ENCODE measurements around the gene GGTA1. TPM values are rescaled to one million over a fixed set of nuclear protein-coding genes. Genes with fewer than 3 reads are reported as not detected.

GGTA1 gene
- total RNA-seq, 1 donor from 2014 or later = not detected

- TF ChIP-seq, protein P1, sequence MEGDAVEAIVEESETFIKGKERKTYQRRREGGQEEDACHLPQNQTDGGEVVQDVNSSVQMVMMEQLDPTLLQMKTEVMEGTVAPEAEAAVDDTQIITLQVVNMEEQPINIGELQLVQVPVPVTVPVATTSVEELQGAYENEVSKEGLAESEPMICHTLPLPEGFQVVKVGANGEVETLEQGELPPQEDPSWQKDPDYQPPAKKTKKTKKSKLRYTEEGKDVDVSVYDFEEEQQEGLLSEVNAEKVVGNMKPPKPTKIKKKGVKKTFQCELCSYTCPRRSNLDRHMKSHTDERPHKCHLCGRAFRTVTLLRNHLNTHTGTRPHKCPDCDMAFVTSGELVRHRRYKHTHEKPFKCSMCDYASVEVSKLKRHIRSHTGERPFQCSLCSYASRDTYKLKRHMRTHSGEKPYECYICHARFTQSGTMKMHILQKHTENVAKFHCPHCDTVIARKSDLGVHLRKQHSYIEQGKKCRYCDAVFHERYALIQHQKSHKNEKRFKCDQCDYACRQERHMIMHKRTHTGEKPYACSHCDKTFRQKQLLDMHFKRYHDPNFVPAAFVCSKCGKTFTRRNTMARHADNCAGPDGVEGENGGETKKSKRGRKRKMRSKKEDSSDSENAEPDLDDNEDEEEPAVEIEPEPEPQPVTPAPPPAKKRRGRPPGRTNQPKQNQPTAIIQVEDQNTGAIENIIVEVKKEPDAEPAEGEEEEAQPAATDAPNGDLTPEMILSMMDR (conservative IDR thresholded peaks at IDR 0.05; ENCODE audit: low read depth, low read length) = no peak
- no peak overlapping the region for H3K4me3 ChIP-seq (ENCODE audit: low read depth, low read length)
- no peak for DNase-seq (ENCODE audit: low read depth)
Observed at GRCh38 chr9:121489344-121489743, 10.3 kb downstream of the GGTA1 start.

- H3K4me3 ChIP-seq (ENCODE audit: low read depth, low read length) = no peak overlapping the region
- DNase-seq (ENCODE audit: low read depth) = no peak
- TF ChIP-seq, protein P1 (conservative IDR thresholded peaks at IDR 0.05; ENCODE audit: low read depth, low read length) = no peak
Observed at GRCh38 chr9:121486043-121486442, 13.6 kb downstream of the GGTA1 start.

GRCh38 chr9:121485623-121486022, 14.0 kb downstream of the GGTA1 start:
- DNase-seq (ENCODE audit: low read depth) = no peak
- H3K4me3 ChIP-seq (ENCODE audit: low read depth, low read length) = no peak overlapping the region
- TF ChIP-seq, protein P1 (conservative IDR thresholded peaks at IDR 0.05; ENCODE audit: low read depth, low read length) = no peak

GRCh38 chr9:121484651-121485446, 14.8 kb downstream of the GGTA1 start:
- no peak for DNase-seq (ENCODE audit: low read depth)
- TF ChIP-seq, protein P1 (conservative IDR thresholded peaks at IDR 0.05; ENCODE audit: low read depth, low read length) = no peak

DNA sequence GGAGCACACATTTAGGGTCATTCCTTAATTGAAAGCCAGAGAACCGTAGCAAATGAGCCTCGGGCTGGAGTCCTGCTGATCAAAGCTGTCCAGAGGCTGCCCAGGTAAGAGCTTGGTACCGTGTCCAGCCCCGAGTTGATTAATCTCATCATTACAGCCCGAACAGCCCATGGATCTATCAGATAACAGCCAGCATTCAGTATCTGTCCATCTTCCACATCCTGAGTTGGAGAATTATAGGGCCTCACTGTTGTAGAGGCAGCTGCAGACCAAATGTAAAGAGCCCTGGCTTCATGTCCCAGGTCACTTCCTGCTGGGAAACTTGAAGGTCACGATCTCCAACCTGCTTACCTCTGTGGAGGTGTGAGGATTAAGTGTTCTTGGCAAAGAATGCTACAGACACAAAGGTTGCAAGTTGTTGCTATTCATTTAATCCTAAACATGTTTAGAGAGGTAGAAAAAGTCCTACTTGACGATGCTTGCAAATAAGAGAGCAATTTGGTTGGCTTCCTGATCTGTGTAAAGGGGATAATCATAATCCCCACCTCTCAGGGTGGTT, 16.1 kb downstream of the GGTA1 start:
- DNase-seq (ENCODE audit: low read depth) = no peak
- TF ChIP-seq, protein P1 (conservative IDR thresholded peaks at IDR 0.05; ENCODE audit: low read depth, low read length) = no peak
- H3K4me3 ChIP-seq (ENCODE audit: low read depth, low read length) = no peak overlapping the region

More at GRCh38 chr9:121484651-121485446, 14.8 kb downstream of the GGTA1 start:
- no peak overlapping the region for H3K4me3 ChIP-seq (ENCODE audit: low read depth, low read length)

DNA sequence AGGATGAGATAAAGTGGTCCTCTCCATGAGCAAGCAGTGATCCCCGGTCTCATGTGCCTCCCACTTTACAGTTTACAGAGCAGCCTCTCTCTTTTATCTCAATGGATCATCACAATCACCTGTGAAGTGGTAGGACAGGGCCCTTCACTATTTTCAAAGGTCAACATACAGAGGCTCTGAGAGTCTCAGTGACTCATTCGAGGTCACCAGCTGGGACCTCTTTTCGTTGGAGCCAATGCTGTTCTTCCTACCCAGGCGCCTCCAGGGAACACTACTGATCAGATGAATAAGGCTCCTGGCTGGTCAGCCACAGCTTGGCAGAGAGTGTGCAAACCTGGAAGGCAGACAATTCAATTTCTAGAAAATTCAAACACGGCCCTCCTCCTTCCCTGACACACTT, 16.6 kb downstream of the GGTA1 start:
- no peak for DNase-seq (ENCODE audit: low read depth)

More for the DNA sequence above, 16.6 kb downstream of the GGTA1 start:
- no peak overlapping the region for H3K4me3 ChIP-seq (ENCODE audit: low read depth, low read length)
- TF ChIP-seq, protein P1 (conservative IDR thresholded peaks at IDR 0.05; ENCODE audit: low read depth, low read length) = no peak

Measured in epithelial cell of proximal tubule (primary cell).